Measurements from ENCODE around the gene SREK1IP1. TPM values are rescaled to one million over a fixed set of nuclear protein-coding genes. Genes with fewer than 3 reads are reported as not detected.

The SREK1IP1 gene
- total RNA-seq, 1 donor from 2014 or later, result 37.9 TPM

GRCh38 chr5:64800926-64801325 lies 32.4 kb upstream of the SREK1IP1 start:
- H4K20me1 ChIP-seq (ENCODE audit: low read depth), result no peaks in the 10 kb centered on the region
- Mint-ChIP-seq H3K27ac (no peak overlapping the region), H3K27me3 (ENCODE audit: insufficient read depth, low read depth) (no peaks in the 10 kb centered on the region)

DNA sequence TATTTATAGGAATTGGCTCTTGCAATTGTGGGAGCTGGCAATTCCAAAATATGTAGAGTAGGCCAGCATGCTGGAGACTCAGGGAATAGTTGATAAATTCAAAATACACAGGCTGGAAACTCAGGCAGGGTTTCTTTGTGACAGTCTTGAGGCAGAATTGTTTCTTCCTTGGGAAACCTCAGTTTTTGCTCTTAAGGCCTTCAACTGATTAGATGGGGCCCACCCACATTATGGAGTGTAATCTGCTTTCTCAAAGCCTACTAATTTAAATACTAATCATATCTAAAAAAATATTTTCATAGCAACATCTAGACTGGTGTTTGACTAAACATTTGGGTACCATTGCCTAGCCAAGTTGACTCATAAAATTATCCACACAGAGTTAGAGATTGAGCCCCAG lies 27.8 kb upstream of the SREK1IP1 start:
- H3K9me3 ChIP-seq (ENCODE audit: low read depth), result no peaks in the 10 kb centered on the region
- no peaks in the 10 kb centered on the region for H3K27me3 ChIP-seq
- H3K4me3 ChIP-seq, result no peak overlapping the region
- DNase-seq (ENCODE audit: low spot score), result no peak
- H3K27ac Mint-ChIP-seq, result no peak overlapping the region
- no peak overlapping the region for H2AFZ ChIP-seq (replicated peaks)
- no peaks in the 10 kb centered on the region for H3F3A ChIP-seq (ENCODE audit: low read depth)
- no peaks in the 10 kb centered on the region for H3K79me2 ChIP-seq (ENCODE audit: low read depth)
- H3K4me1 Mint-ChIP-seq, result no peaks in the 10 kb centered on the region
- H3K27ac ChIP-seq, result no peak overlapping the region
- no peaks in the 10 kb centered on the region for H3K27me3 Mint-ChIP-seq (ENCODE audit: insufficient read depth, low read depth)
- H3K36me3 Mint-ChIP-seq, result peaks cover 5% of the 10 kb centered on the region
- no peaks in the 10 kb centered on the region for H3K4me1 ChIP-seq
- H3K36me3 ChIP-seq, result no peaks in the 10 kb centered on the region
- H3K9me3 Mint-ChIP-seq, result no peaks in the 10 kb centered on the region
- H3K4me3 Mint-ChIP-seq, result no peak overlapping the region
- no peaks in the 10 kb centered on the region for H4K20me1 ChIP-seq (ENCODE audit: low read depth)
- H3K4me2 ChIP-seq, result no peak overlapping the region
- no peak overlapping the region for H3K9ac ChIP-seq
- TF ChIP-seq CTCF (IDR thresholded peaks at IDR 0.05) (no peak), EZH2phosphoT487 (IDR thresholded peaks at IDR 0.05) (no peak), EZH2 (IDR thresholded peaks at IDR 0.05) (no peak)

More at GRCh38 chr5:64800926-64801325, 32.4 kb upstream of the SREK1IP1 start:
- DNase-seq (ENCODE audit: low spot score), result no peak
- Mint-ChIP-seq H3K9me3 (no peaks in the 10 kb centered on the region), H3K36me3 (peaks cover 5% of the 10 kb centered on the region), H3K4me3 (no peak overlapping the region), H3K4me1 (no peaks in the 10 kb centered on the region)
- Histone ChIP-seq H3K4me3 (no peak overlapping the region), H3K9me3 (ENCODE audit: low read depth) (no peaks in the 10 kb centered on the region), H3K4me1 (no peaks in the 10 kb centered on the region), H2AFZ (replicated peaks) (no peak overlapping the region), H3F3A (ENCODE audit: low read depth) (no peaks in the 10 kb centered on the region), H3K27me3 (no peaks in the 10 kb centered on the region), H3K36me3 (peaks cover 4% of the 10 kb centered on the region), H3K4me2 (no peak overlapping the region), H3K27ac (no peak overlapping the region), H3K9ac (no peak overlapping the region), H3K79me2 (ENCODE audit: low read depth) (no peaks in the 10 kb centered on the region)
- TF ChIP-seq EZH2phosphoT487 (IDR thresholded peaks at IDR 0.05) (no peak), EZH2 (IDR thresholded peaks at IDR 0.05) (no peak), CTCF (IDR thresholded peaks at IDR 0.05) (no peak)

DNA sequence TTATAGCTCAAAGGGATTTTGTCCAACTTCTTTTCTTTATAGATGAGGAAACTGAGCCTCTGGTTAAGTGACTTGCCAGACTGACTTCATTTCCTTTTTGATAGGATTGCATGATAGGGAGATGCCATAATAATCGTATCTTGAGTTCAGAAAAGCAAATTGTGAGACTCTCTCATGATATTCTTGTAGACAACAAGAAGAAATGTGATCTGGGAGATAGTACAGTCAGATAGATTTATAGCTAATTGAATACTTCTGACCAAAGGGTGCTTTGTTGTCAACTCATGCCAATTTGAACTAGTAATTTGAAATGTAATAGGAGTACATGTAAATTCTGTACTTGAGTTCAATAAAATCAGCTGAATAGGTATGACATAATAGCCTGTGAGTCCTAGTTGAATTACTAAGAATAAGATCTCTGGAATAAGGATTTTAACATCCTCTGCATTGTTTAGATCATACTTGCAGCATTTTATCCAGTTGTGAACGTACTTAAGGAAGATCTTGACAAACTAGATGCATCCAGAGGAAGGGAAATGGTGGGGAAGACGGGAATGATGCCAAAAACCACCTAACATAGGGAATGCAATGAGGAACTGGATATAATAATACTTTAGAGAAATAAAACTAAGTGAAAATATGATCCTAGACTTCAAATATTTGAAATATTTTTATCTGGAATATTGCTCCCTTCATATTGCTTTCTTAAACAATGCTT lies 25.7 kb upstream of the SREK1IP1 start:
- Histone ChIP-seq H3F3A (ENCODE audit: low read depth) (no peaks in the 10 kb centered on the region), H3K79me2 (ENCODE audit: low read depth) (no peaks in the 10 kb centered on the region), H3K4me3 (no peak overlapping the region), H4K20me1 (ENCODE audit: low read depth) (no peaks in the 10 kb centered on the region), H3K4me2 (no peak overlapping the region), H2AFZ (replicated peaks) (no peak overlapping the region), H3K9ac (no peak overlapping the region), H3K9me3 (ENCODE audit: low read depth) (no peaks in the 10 kb centered on the region), H3K36me3 (no peaks in the 10 kb centered on the region), H3K4me1 (no peaks in the 10 kb centered on the region), H3K27me3 (no peaks in the 10 kb centered on the region), H3K27ac (no peak overlapping the region)
- no peaks in the 10 kb centered on the region for H3K9me3 Mint-ChIP-seq
- no peaks in the 10 kb centered on the region for H3K27me3 Mint-ChIP-seq (ENCODE audit: insufficient read depth, low read depth)
- no peak overlapping the region for H3K27ac Mint-ChIP-seq
- no peaks in the 10 kb centered on the region for H3K4me1 Mint-ChIP-seq
- no peak for TF ChIP-seq EZH2phosphoT487 (IDR thresholded peaks at IDR 0.05)
- TF ChIP-seq CTCF (IDR thresholded peaks at IDR 0.05), result no peak
- TF ChIP-seq EZH2 (IDR thresholded peaks at IDR 0.05), result no peak
- DNase-seq (ENCODE audit: low spot score), result no peak
- peaks cover 2% of the 10 kb centered on the region for H3K36me3 Mint-ChIP-seq
- no peak overlapping the region for H3K4me3 Mint-ChIP-seq
